ENCODE data around the gene PRR5. TPM values are rescaled to one million over a fixed set of nuclear protein-coding genes. Genes with fewer than 3 reads are reported as not detected.

The PRR5 gene
- total and polyA plus RNA-seq, 2 experiments from 2014 or later = 15.3 to 31.4 TPM

DNA sequence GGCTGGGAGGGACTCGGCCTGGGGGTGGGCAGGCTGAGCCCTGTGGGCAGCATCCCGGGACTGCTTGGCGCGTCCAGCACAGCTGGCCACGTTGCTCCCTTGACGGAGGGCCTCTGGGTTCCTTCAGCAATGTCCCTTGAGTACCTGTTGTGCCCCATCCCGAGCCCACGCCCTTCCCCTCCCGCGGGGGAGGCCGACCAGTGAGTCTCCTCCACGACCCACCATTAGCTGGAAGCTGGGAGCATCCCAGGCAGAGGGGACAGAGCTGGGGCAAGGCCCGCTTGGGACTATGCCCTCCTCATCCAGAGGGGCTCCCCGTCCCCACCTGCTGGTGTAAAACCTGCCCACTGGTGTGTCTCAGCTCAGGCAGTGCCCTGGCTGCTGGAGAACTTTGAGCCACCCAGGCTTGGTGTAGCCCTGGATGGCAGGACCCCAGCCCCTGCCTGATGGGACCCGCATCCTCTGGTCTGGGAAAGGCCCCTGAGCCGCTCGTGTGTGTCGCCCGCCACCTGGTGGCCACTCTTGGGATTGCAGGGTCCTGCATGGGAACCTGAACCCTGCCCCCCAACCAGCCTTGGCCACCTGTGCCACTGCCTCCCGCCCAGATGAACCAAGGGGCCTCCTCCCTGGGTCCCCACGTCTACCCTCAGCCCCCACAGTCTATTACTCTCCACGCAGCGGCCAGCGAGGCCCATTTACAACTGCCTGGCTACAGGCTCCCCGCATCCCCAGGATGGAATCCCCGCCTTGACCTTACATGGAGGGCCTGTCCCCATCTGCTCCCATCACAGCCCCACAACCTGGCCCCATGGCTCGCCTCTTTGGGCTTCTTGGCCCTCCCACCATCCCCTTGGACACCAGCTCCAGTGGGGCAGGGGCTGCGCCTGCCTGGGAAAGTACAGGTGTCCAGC lies 33.8 kb downstream of the PRR5 start:
- peaks cover 4% of the 10 kb centered on the region for H3F3A ChIP-seq (replicated peaks; ENCODE audit: low read depth)
- no peaks in the 10 kb centered on the region; the same call in 2 of the 3 replicates for H3K36me3 Mint-ChIP-seq (ENCODE audit: low read depth)
- H3K27ac Mint-ChIP-seq = no peak overlapping the region
- H3K27me3 Mint-ChIP-seq (ENCODE audit: insufficient read depth, low read depth, poor library complexity) = peaks cover 17% of the 10 kb centered on the region
- no peak overlapping the region for H2AFZ ChIP-seq
- no peaks in the 10 kb centered on the region for H3K9me2 ChIP-seq (ENCODE audit: insufficient read depth)
- peaks cover 12% of the 10 kb centered on the region; the same call in 1 of the 2 replicates for H3K4me1 ChIP-seq (ENCODE audit: insufficient read depth)
- peak; percentile 92 for DNase-seq (ENCODE audit: low spot score)
- peak; percentile 66 for ATAC-seq
- TF ChIP-seq POLR2AphosphoS5 (IDR thresholded peaks at IDR 0.05; ENCODE audit: low read depth) (0 out of 2 replicates have a peak, but pooled peaks have one; percentile 33), NANOG (IDR thresholded peaks at IDR 0.05; ENCODE audit: borderline replicate concordance) (no peak)
- TF ChIP-seq, protein P1, sequence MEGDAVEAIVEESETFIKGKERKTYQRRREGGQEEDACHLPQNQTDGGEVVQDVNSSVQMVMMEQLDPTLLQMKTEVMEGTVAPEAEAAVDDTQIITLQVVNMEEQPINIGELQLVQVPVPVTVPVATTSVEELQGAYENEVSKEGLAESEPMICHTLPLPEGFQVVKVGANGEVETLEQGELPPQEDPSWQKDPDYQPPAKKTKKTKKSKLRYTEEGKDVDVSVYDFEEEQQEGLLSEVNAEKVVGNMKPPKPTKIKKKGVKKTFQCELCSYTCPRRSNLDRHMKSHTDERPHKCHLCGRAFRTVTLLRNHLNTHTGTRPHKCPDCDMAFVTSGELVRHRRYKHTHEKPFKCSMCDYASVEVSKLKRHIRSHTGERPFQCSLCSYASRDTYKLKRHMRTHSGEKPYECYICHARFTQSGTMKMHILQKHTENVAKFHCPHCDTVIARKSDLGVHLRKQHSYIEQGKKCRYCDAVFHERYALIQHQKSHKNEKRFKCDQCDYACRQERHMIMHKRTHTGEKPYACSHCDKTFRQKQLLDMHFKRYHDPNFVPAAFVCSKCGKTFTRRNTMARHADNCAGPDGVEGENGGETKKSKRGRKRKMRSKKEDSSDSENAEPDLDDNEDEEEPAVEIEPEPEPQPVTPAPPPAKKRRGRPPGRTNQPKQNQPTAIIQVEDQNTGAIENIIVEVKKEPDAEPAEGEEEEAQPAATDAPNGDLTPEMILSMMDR (conservative IDR thresholded peaks at IDR 0.05; ENCODE audit: low read depth in 2 of 2) = peak; percentile 79 to 98
- no peaks in the 10 kb centered on the region for H3K9me3 Mint-ChIP-seq
- peaks cover 23% of the 10 kb centered on the region; the same call in 2 of the 3 replicates for H3K4me1 Mint-ChIP-seq
- H3K27ac ChIP-seq (ENCODE audit: low read depth) = no peak overlapping the region
- no peaks in the 10 kb centered on the region for H3K27me3 ChIP-seq (ENCODE audit: insufficient read depth)
- no peaks in the 10 kb centered on the region for H4K20me1 ChIP-seq (replicated peaks; ENCODE audit: insufficient read depth)
- no peaks in the 10 kb centered on the region for H3K79me2 ChIP-seq (replicated peaks; ENCODE audit: insufficient read depth)
- H3K36me3 ChIP-seq (ENCODE audit: insufficient read depth) = no peaks in the 10 kb centered on the region
- H3K4me3 ChIP-seq = no peak overlapping the region
- no peak overlapping the region for H3K4me2 ChIP-seq
- no peak overlapping the region for H3K4me3 Mint-ChIP-seq

DNA sequence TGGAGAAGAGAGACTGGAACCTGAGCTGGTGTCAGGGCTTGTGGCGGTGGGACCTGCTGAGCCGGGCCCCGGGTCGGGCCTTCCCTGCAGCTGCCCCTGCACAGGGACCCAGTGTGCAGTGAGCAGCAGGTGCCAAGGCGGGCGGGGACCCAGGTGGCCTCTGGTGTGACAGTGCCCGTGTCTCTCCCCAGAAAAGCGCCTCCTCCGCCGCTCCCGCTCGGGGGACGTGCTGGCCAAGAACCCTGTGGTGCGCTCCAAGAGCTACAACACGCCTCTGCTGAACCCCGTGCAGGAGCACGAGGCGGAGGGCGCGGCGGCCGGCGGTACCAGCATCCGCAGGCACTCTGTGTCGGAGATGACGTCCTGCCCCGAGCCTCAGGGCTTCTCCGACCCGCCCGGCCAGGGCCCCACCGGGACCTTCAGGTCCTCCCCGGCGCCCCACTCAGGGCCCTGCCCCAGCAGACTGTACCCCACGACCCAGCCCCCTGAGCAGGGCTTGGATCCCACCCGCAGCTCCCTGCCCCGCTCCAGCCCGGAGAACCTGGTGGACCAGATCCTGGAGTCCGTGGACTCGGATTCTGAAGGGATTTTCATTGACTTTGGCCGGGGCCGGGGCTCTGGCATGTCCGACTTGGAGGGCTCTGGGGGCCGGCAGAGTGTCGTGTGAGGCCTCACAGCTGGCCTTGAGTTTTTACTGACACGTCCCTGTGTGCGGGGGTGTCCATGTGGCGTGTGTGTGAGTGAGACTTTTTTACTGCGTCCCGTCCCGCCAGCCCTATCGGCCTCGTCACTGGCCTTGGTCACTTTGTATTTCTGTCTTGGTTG lies 34.8 kb downstream of the PRR5 start:
- no peaks in the 10 kb centered on the region for H3K79me2 ChIP-seq (replicated peaks; ENCODE audit: insufficient read depth)
- no peak for ATAC-seq
- peaks cover 16% of the 10 kb centered on the region for H3K27me3 Mint-ChIP-seq (ENCODE audit: insufficient read depth, low read depth, poor library complexity)
- H3K4me1 ChIP-seq (ENCODE audit: insufficient read depth) = peaks cover 12% of the 10 kb centered on the region; the same call in 1 of the 2 replicates
- no peaks in the 10 kb centered on the region; the same call in 2 of the 3 replicates for H3K36me3 Mint-ChIP-seq (ENCODE audit: low read depth)
- H3K4me3 ChIP-seq = no peak overlapping the region
- no peak overlapping the region for H3K27ac Mint-ChIP-seq
- no peaks in the 10 kb centered on the region for H3K36me3 ChIP-seq (ENCODE audit: insufficient read depth)
- H3K27me3 ChIP-seq (ENCODE audit: insufficient read depth) = no peaks in the 10 kb centered on the region
- no peak for DNase-seq (ENCODE audit: low spot score)
- H3K4me1 Mint-ChIP-seq = peaks cover 23% of the 10 kb centered on the region; the same call in 2 of the 3 replicates
- no peak overlapping the region for H3K4me3 Mint-ChIP-seq
- H3K27ac ChIP-seq (ENCODE audit: low read depth) = no peak overlapping the region
- H3K9me3 Mint-ChIP-seq = no peaks in the 10 kb centered on the region
- no peak overlapping the region for H2AFZ ChIP-seq
- H3F3A ChIP-seq (replicated peaks; ENCODE audit: low read depth) = peaks cover 4% of the 10 kb centered on the region
- no peak overlapping the region for H3K4me2 ChIP-seq
- H3K9me2 ChIP-seq (ENCODE audit: insufficient read depth) = no peaks in the 10 kb centered on the region
- H4K20me1 ChIP-seq (replicated peaks; ENCODE audit: insufficient read depth) = no peaks in the 10 kb centered on the region
- TF ChIP-seq, protein P1 (conservative IDR thresholded peaks at IDR 0.05; ENCODE audit: low read depth in 2 of 2) = no peak
- no peak for TF ChIP-seq STAT1 (IDR thresholded peaks at IDR 0.05; ENCODE audit: unreplicated experiment)
- no peak for TF ChIP-seq CREB1 (CRISPR knock-in tag; IDR thresholded peaks at IDR 0.05; ENCODE audit: low read depth)
- TF ChIP-seq, protein P2, sequence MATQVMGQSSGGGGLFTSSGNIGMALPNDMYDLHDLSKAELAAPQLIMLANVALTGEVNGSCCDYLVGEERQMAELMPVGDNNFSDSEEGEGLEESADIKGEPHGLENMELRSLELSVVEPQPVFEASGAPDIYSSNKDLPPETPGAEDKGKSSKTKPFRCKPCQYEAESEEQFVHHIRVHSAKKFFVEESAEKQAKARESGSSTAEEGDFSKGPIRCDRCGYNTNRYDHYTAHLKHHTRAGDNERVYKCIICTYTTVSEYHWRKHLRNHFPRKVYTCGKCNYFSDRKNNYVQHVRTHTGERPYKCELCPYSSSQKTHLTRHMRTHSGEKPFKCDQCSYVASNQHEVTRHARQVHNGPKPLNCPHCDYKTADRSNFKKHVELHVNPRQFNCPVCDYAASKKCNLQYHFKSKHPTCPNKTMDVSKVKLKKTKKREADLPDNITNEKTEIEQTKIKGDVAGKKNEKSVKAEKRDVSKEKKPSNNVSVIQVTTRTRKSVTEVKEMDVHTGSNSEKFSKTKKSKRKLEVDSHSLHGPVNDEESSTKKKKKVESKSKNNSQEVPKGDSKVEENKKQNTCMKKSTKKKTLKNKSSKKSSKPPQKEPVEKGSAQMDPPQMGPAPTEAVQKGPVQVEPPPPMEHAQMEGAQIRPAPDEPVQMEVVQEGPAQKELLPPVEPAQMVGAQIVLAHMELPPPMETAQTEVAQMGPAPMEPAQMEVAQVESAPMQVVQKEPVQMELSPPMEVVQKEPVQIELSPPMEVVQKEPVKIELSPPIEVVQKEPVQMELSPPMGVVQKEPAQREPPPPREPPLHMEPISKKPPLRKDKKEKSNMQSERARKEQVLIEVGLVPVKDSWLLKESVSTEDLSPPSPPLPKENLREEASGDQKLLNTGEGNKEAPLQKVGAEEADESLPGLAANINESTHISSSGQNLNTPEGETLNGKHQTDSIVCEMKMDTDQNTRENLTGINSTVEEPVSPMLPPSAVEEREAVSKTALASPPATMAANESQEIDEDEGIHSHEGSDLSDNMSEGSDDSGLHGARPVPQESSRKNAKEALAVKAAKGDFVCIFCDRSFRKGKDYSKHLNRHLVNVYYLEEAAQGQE (IDR thresholded peaks at IDR 0.05; ENCODE audit: unreplicated experiment) = no peak

All from GM23338 (cell line).